GM12878 (cell line): ENCODE measurements around the gene GDAP2. TPM values are rescaled to one million over a fixed set of nuclear protein-coding genes. Genes with fewer than 3 reads are reported as not detected.

Source experiments
- ATAC-seq: fragments of 200-7000 bp; cut with Tn5 transposase; 3 replicates; pipeline ENCODE4 v1.9.1; 2020; ENCODE audit warnings: mild to moderate bottlenecking, moderate library complexity
- BruUV-seq: library from RNA; stranded (reverse); fragments of 400-500 nt; replicated peaks from 2 replicates; lab custom pipeline; 2021; lab: Mats Ljungman, UMichigan
- CTCF ChIA-PET: fragments of 300-600 bp; sonication (Branson Sonifier 250); formaldehyde crosslinking; extraction: SDS; loops from one replicate; lab custom pipeline; 2021; ENCODE audit warnings: inconsistent platforms; lab: Yijun Ruan, JAX
- POLR2A ChIA-PET: fragments of 350-600 bp; formaldehyde crosslinking; extraction: SDS; loops from one replicate; lab custom pipeline; 2021; ENCODE audit warnings: inconsistent platforms; lab: Charles Lee
- RAD21 ChIA-PET: fragments of 300-600 bp; sonication (Branson Sonifier 250); formaldehyde crosslinking; loops from one replicate; lab custom pipeline; 2023; ENCODE audit warnings: antibody characterized with exemption; ENCODE audit not compliant: unreplicated experiment; lab: Charles Lee
- SMC1A ChIA-PET: fragments of 300-600 bp; sonication (Branson Sonifier 250); formaldehyde crosslinking; loops from one replicate; lab custom pipeline; 2023; ENCODE audit not compliant: unreplicated experiment, uncharacterized antibody; lab: Charles Lee
- DNase-seq: peaks from one replicate; pipeline ENCODE4 v3.0.0-alpha.2; 2011; ENCODE audit warnings: low read depth, low spot score
- FAIRE-seq: peaks from 3 replicates; lab custom pipeline; 2011; peaks lifted over from hg19 to GRCh38; lab: Jason Lieb, UNC
- H2AFZ ChIP-seq: 2 replicates; pipeline ENCODE4 v1.6.0; 2011; ENCODE audit warnings: low read depth, low read length, control low read depth; ENCODE audit not compliant: control insufficient read depth
- H3K27ac ChIP-seq: 2 replicates; pipeline ENCODE4 v1.5.1; 2011; ENCODE audit warnings: control low read depth; ENCODE audit not compliant: control insufficient read depth, insufficient read depth
- H3K27me3 ChIP-seq, 2 experiments: replicated peaks in 1 of 2; 2 replicates each; pipeline versions ENCODE4 v1.6.0 to v1.6.1; 2011; ENCODE audit warnings: low read length in 1 of 2; ENCODE audit not compliant: control insufficient read depth in 2 of 2, insufficient read depth in 2 of 2
- H3K36me3 ChIP-seq, 2 experiments: 2 replicates each; pipeline ENCODE4 v1.5.1; 2011; ENCODE audit warnings: low read length in 1 of 2; ENCODE audit not compliant: control insufficient read depth in 2 of 2, insufficient read depth in 2 of 2
- H3K4me1 ChIP-seq: 2 replicates; pipeline ENCODE4 v1.6.1; 2011; ENCODE audit warnings: mild to moderate bottlenecking, low read length, moderate library complexity, mixed read lengths; ENCODE audit not compliant: control insufficient read depth, insufficient read depth
- H3K4me2 ChIP-seq: 2 replicates; pipeline ENCODE4 v1.6.0; 2011; ENCODE audit warnings: control low read depth; ENCODE audit not compliant: control insufficient read depth, insufficient read depth
- H3K4me3 ChIP-seq: fragments of 200-600 bp; sonication (generic); 2 replicates; pipeline ENCODE4 v1.5.1; 2016
- H3K79me2 ChIP-seq: 2 replicates; pipeline ENCODE4 v1.6.0; 2011; ENCODE audit warnings: low read length; ENCODE audit not compliant: control insufficient read depth, insufficient read depth
- H3K9ac ChIP-seq: 2 replicates; pipeline ENCODE4 v1.8.0; 2011; ENCODE audit warnings: low read length, control low read depth, mixed read lengths; ENCODE audit not compliant: control insufficient read depth, insufficient read depth
- H3K9me3 ChIP-seq: replicated peaks from 3 replicates; pipeline ENCODE4 v1.5.1; 2011; ENCODE audit warnings: mild to moderate bottlenecking, low read length; ENCODE audit not compliant: control insufficient read depth, insufficient read depth
- H4K20me1 ChIP-seq: 2 replicates; pipeline ENCODE4 v1.6.0; 2011; ENCODE audit not compliant: control insufficient read depth, insufficient read depth
- ATF2 ChIP-seq: IDR thresholded peaks from 2 replicates; pipeline ENCODE4 v1.6.1; 2012; ENCODE audit warnings: low read length, inconsistent platforms
- MEF2A ChIP-seq: IDR thresholded peaks from 2 replicates; pipeline ENCODE4 v1.6.1; 2011; ENCODE audit warnings: low read depth, mild to moderate bottlenecking, low read length, moderate library complexity; ENCODE audit not compliant: insufficient read depth
- MTA2 ChIP-seq: fragments of 450-650 bp; IDR thresholded peaks from 2 replicates; pipeline ENCODE4 v1.6.1; 2016; ENCODE audit warnings: low read depth, mild to moderate bottlenecking, moderate library complexity
- MXI1 ChIP-seq: fragments of 150-350 bp; IDR thresholded peaks from 2 replicates; pipeline ENCODE4 v1.6.1; 2011; ENCODE audit warnings: low read depth, mild to moderate bottlenecking, inconsistent platforms, low read length, improper control_type of control experiment
- NBN ChIP-seq: fragments of 450-650 bp; IDR thresholded peaks from 2 replicates; pipeline ENCODE4 v1.6.1; 2016
- NR2C1 ChIP-seq: fragments of 450-650 bp; IDR thresholded peaks from 2 replicates; pipeline ENCODE4 v1.6.1; 2017; ENCODE audit warnings: antibody characterized with exemption, mild to moderate bottlenecking, moderate library complexity
- PRDM15 ChIP-seq: fragments of 450-650 bp; formaldehyde crosslinking; IDR thresholded peaks from 2 replicates; pipeline ENCODE4 v1.4.0; 2020; ENCODE audit warnings: mild to moderate bottlenecking, moderate library complexity
- TCF3 ChIP-seq: IDR thresholded peaks from 2 replicates; pipeline ENCODE4 v1.6.1; 2012; ENCODE audit warnings: low read depth, mild to moderate bottlenecking, low read length, borderline replicate concordance; ENCODE audit not compliant: insufficient read depth
- TCF7 ChIP-seq: IDR thresholded peaks from 2 replicates; pipeline ENCODE4 v1.6.1; 2014; ENCODE audit warnings: antibody characterized with exemption, borderline replicate concordance
- YBX1 ChIP-seq: fragments of 450-650 bp; IDR thresholded peaks from 2 replicates; pipeline ENCODE4 v1.6.1; 2016; ENCODE audit warnings: antibody characterized with exemption
- WGBS: methylation state at CpG from one replicate; pipeline ENCODE4 v1.1.6; 2016; ENCODE audit warnings: low lambda C conversion rate; ENCODE audit not compliant: insufficient replicate concordance, insufficient coverage; ENCODE audit errors: missing lambda C conversion rate; 5-methylcytosine and 5-hydroxymethylcytosine counted together
- in situ Hi-C: fragments of 300-500 bp; cut with MboI; formaldehyde crosslinking; loops from 9 replicates; pipeline ENCODE4 v1.14.3; 2018; ENCODE audit warnings: mixed read lengths
- intact Hi-C: fragments of 100-400 bp; cut with micrococcal nuclease; formaldehyde crosslinking; loops from one replicate; pipeline ENCODE4 v1.14.2; 2022; ENCODE audit not compliant: unreplicated experiment
- polyA plus RNA-seq, 11 experiments: library from polyadenylated mRNA; depleted of rRNA in 4 of 11; unstranded in 6 of 11; stranded (reverse) in 5 of 11; fragments of >200 nt; fragmentation: Nextera tagmentation in 4 of 11; fragmentation: Illumina TruSeq in 1 of 11; extraction: Ambion mirVana in 4 of 11; extraction: Trizol in 1 of 11; gene quantifications; 1 replicate in 1 of 11; 2 replicates in 10 of 11; pipeline versions ENCODE4 v1.2.1 to v1.2.3, GENCODE V29; 2011 to 2016; ENCODE audit warnings: inconsistent platforms in 2 of 11, missing spikeins in 2 of 11, low read depth in 1 of 11
- total RNA-seq, 4 experiments: library from RNA; depleted of rRNA in 3 of 4; stranded (reverse); fragments of >200 nt in 3 of 4; fragmentation: Illumina TruSeq in 1 of 4; extraction: Trizol in 1 of 4; gene quantifications; 2 replicates each; pipeline versions ENCODE4 v1.2.1 to v1.2.3, GENCODE V29; 2013 to 2021

GDAP2 gene
- total and polyA plus RNA-seq, 10 of the 15 experiments (the other 5 are each of a cell fraction or from before 2014, with no cell fraction given), result 2.6 to 19.2 (median 11.4) TPM

- DNase-seq, result no peak
- H3K27ac ChIP-seq, result no peak overlapping the region
- TF ChIP-seq MXI1 (no peak), NBN (no peak), MTA2 (no peak), ATF2 (no peak), TCF7 (no peak), TCF3 (no peak), MEF2A (no peak), YBX1 (no peak), PRDM15 (no peak), NR2C1 (no peak)
- POLR2A ChIA-PET, result no interaction called here
- in situ Hi-C loops (loop anchor here (10.0 kb wide), 1 partner anchor 358 kb away; no protein-coding TSS in a partner anchor), intact Hi-C loops (no loop called here)
- no peaks in the 10 kb centered on the region for H3K4me1 ChIP-seq
- H3K27me3 ChIP-seq, result no peaks in the 10 kb centered on the region
- BruUV-seq, result no TSS peak
- H4K20me1 ChIP-seq, result no peaks in the 10 kb centered on the region
- FAIRE-seq, result no peak
- H3K9me3 ChIP-seq, result no peaks in the 10 kb centered on the region
- H3K36me3 ChIP-seq, result no peaks in the 10 kb centered on the region; a peak in 1 of 4 replicates
- H3K9ac ChIP-seq, result no peak overlapping the region
- no peak overlapping the region for H3K4me2 ChIP-seq
- H3K4me3 ChIP-seq, result no peak overlapping the region
- no peak overlapping the region for H2AFZ ChIP-seq
- ATAC-seq, result no peak
- no peaks in the 10 kb centered on the region for H3K79me2 ChIP-seq
- SMC1A ChIA-PET, result interaction anchor here (2.0 kb wide), 1 partner anchor 10 kb away, joined by 4 read pairs; no protein-coding TSS in a partner anchor
- CTCF ChIA-PET, result interaction anchor here (0.7 to 6.9 kb wide), 4 partner anchors 14 to 358 kb away, joined by 3 to 54 read pairs (median 5); no protein-coding TSS in a partner anchor
- RAD21 ChIA-PET, result no interaction called here
- whole genome bisulfite sequencing, result 69% methylated on average over 2 of the region's 2 CpGs
These were observed 36.9 kb downstream of the GDAP2 start for GRCh38 chr1:117892512-117892911.
